GM23338 (cell line): ENCODE data around the gene EEF1G. TPM values are rescaled to one million over a fixed set of nuclear protein-coding genes. Genes with fewer than 3 reads are reported as not detected.

Experiments used
- ATAC-seq: fragments of 200-7000 bp; cut with Tn5 transposase; 3 replicates; pipeline ENCODE4 v1.9.1; 2020
- DNase-seq: peaks from one replicate; pipeline ENCODE4 v3.0.0-alpha.2; 2015; ENCODE audit warnings: low spot score
- H2AFZ ChIP-seq: fragments of 200-600 bp; sonication (generic); 2 replicates; pipeline ENCODE4 v1.8.0; 2016; ENCODE audit warnings: antibody characterized with exemption, mild to moderate bottlenecking, moderate library complexity
- H3F3A ChIP-seq: fragments of 200-600 bp; sonication (generic); replicated peaks from 2 replicates; pipeline ENCODE4 v1.8.0; 2017; ENCODE audit warnings: antibody characterized with exemption, mixed run types, low read depth
- H3K27ac ChIP-seq: fragments of 200-600 bp; sonication (generic); 2 replicates; pipeline ENCODE4 v1.6.1; 2016; ENCODE audit warnings: low read depth
- H3K27me3 ChIP-seq: fragments of 200-600 bp; sonication (generic); 2 replicates; pipeline ENCODE4 v1.8.0; 2016; ENCODE audit warnings: mild to moderate bottlenecking, mixed run types, moderate library complexity; ENCODE audit not compliant: insufficient read depth
- H3K36me3 ChIP-seq: fragments of 200-600 bp; sonication (generic); 2 replicates; pipeline ENCODE4 v1.8.0; 2016; ENCODE audit warnings: mild to moderate bottlenecking; ENCODE audit not compliant: insufficient read depth
- H3K4me1 ChIP-seq: fragments of 200-600 bp; sonication (generic); 2 replicates; pipeline ENCODE4 v1.8.0; 2016; ENCODE audit warnings: mild to moderate bottlenecking, moderate library complexity; ENCODE audit not compliant: insufficient read depth
- H3K4me2 ChIP-seq: fragments of 200-600 bp; sonication (generic); 2 replicates; pipeline ENCODE4 v1.7.1; 2017; ENCODE audit warnings: mixed run types
- H3K4me3 ChIP-seq: fragments of 200-600 bp; sonication (generic); 2 replicates; pipeline ENCODE4 v1.6.1; 2016; ENCODE audit warnings: mixed run types
- H3K79me2 ChIP-seq: fragments of 200-600 bp; sonication (generic); replicated peaks from 2 replicates; pipeline ENCODE4 v1.8.0; 2017; ENCODE audit warnings: mild to moderate bottlenecking; ENCODE audit not compliant: insufficient read depth
- H3K9me2 ChIP-seq: fragments of 200-600 bp; sonication (generic); 2 replicates; pipeline ENCODE4 v1.8.0; 2017; ENCODE audit not compliant: insufficient read depth
- H4K20me1 ChIP-seq: fragments of 200-600 bp; sonication (generic); replicated peaks from 2 replicates; pipeline ENCODE4 v1.8.0; 2017; ENCODE audit warnings: mild to moderate bottlenecking; ENCODE audit not compliant: insufficient read depth
- H3K27ac Mint-ChIP-seq: 2 replicates; pipeline ENCODE4 v1.8.0; 2020; ENCODE audit warnings: inconsistent platforms, mild to moderate bottlenecking, moderate library complexity, mixed read lengths
- H3K27me3 Mint-ChIP-seq: 3 replicates; pipeline ENCODE4 v1.8.0; 2022; ENCODE audit warnings: low read depth, mild to moderate bottlenecking, moderate library complexity, mixed read lengths, inconsistent platforms; ENCODE audit not compliant: insufficient read depth, poor library complexity
- H3K36me3 Mint-ChIP-seq: 3 replicates; pipeline ENCODE4 v1.8.0; 2021; ENCODE audit warnings: low read depth, mild to moderate bottlenecking, inconsistent platforms, moderate library complexity, mixed read lengths
- H3K4me1 Mint-ChIP-seq: 3 replicates; pipeline ENCODE4 v1.8.0; 2020; ENCODE audit warnings: mild to moderate bottlenecking, inconsistent platforms, mixed read lengths
- H3K4me3 Mint-ChIP-seq: 3 replicates; pipeline ENCODE4 v1.8.0; 2021; ENCODE audit warnings: moderate library complexity, mild to moderate bottlenecking, inconsistent platforms, mixed read lengths
- H3K9me3 Mint-ChIP-seq: 3 replicates; pipeline ENCODE4 v1.8.0; 2020; ENCODE audit warnings: moderate library complexity, mild to moderate bottlenecking, inconsistent platforms, mixed read lengths
- CREB1 ChIP-seq: fragments of 250-450 bp; sonication (Bioruptor Pico); IDR thresholded peaks from 2 replicates; pipeline ENCODE4 v1.5.0; 2020; ENCODE audit warnings: low read depth, mild to moderate bottlenecking, moderate library complexity
- ETS1 ChIP-seq: IDR thresholded peaks from 2 replicates; pipeline ENCODE4 v1.6.1; 2016; ENCODE audit warnings: antibody characterized with exemption
- EZH2phosphoT487 ChIP-seq: fragments of 200-600 bp; sonication (generic); IDR thresholded peaks from one replicate; pipeline ENCODE4 v1.8.1; 2018; ENCODE audit warnings: antibody characterized with exemption; ENCODE audit not compliant: unreplicated experiment
- JUNB ChIP-seq: IDR thresholded peaks from one replicate; pipeline ENCODE4 v1.6.1; 2016; ENCODE audit warnings: antibody characterized with exemption; ENCODE audit not compliant: unreplicated experiment
- NANOG ChIP-seq: IDR thresholded peaks from 2 replicates; pipeline ENCODE4 v1.6.1; 2016; ENCODE audit warnings: antibody characterized with exemption, borderline replicate concordance
- POLR2AphosphoS5 ChIP-seq: IDR thresholded peaks from 2 replicates; pipeline ENCODE4 v1.6.1; 2016; ENCODE audit warnings: antibody characterized with exemption, low read depth
- REST ChIP-seq: IDR thresholded peaks from one replicate; pipeline ENCODE4 v1.6.1; 2018; ENCODE audit warnings: antibody characterized with exemption; ENCODE audit not compliant: unreplicated experiment
- ZNF114 ChIP-seq: fragments of 250-450 bp; sonication (Bioruptor Pico); IDR thresholded peaks from 2 replicates; pipeline ENCODE4 v1.5.0; 2020; ENCODE audit warnings: mild to moderate bottlenecking, moderate library complexity
- polyA plus RNA-seq: library from polyadenylated mRNA; unstranded; fragments of >200 nt; fragmentation: Nextera tagmentation; extraction: Ambion mirVana; gene quantifications from 2 replicates; pipeline ENCODE4 v1.2.1, GENCODE V29; 2016
- total RNA-seq: library from RNA; depleted of rRNA; stranded (reverse); fragments of >200 nt; shearing (Covaris generic); gene quantifications from 2 replicates; pipeline ENCODE4 v1.2.3, GENCODE V29; 2014
- TF ChIP-seq, protein P1 (sequence below), 2 experiments: fragments of 200-600 bp in 1 of 2; sonication (generic) in 1 of 2; conservative IDR thresholded peaks; 2 replicates each; pipeline versions ENCODE4 v1.5.1 to v1.6.1; 2016 to 2017; ENCODE audit warnings: antibody characterized with exemption in 2 of 2, low read depth in 2 of 2, mild to moderate bottlenecking in 2 of 2, moderate library complexity in 1 of 2

EEF1G gene
- total and polyA plus RNA-seq, 2 experiments from 2014 or later = 696 to 1,316 TPM

- Histone ChIP-seq H3K4me1 (peaks cover 51% of the 10 kb centered on the region), H3K4me2 (peak overlapping the region; percentile 78; the same call in 1 of the 2 replicates)
- ATAC-seq = no peak
Observed at GRCh38 chr11:62554387-62555167, 19.1 kb downstream of the EEF1G start.

GRCh38 chr11:62553839-62554361 lies 19.8 kb downstream of the EEF1G start:
- Histone ChIP-seq H3F3A (peaks cover 48% of the 10 kb centered on the region), H3K4me2 (peak overlapping the region; percentile 78), H3K4me3 (peak overlapping the region; percentile 36; the same call in 1 of the 2 replicates), H3K9me2 (no peaks in the 10 kb centered on the region), H3K4me1 (peaks cover 45% of the 10 kb centered on the region), H3K79me2 (0 out of 2 replicates have a peak, but pooled peaks cover 5% of the 10 kb centered on the region), H3K27me3 (peaks cover 26% of the 10 kb centered on the region), H2AFZ (no peak overlapping the region), H3K36me3 (peaks cover 15% of the 10 kb centered on the region), H4K20me1 (peaks cover 24% of the 10 kb centered on the region), H3K27ac (peak overlapping the region; percentile 60; the same call in 1 of the 2 replicates)
- Mint-ChIP-seq H3K27ac (peak overlapping the region; percentile 84; the same call in 1 of the 2 replicates), H3K4me1 (peaks cover 54% of the 10 kb centered on the region), H3K9me3 (no peaks in the 10 kb centered on the region; the same call in 2 of the 3 replicates), H3K4me3 (peak overlapping the region; percentile 50; the same call in 2 of the 3 replicates), H3K27me3 (peaks cover 38% of the 10 kb centered on the region), H3K36me3 (peaks cover 34% of the 10 kb centered on the region)
- DNase-seq (no peak), ATAC-seq (no peak)
- TF ChIP-seq JUNB (no peak), CREB1 (CRISPR knock-in tag) (no peak), ZNF114 (CRISPR knock-in tag) (no peak), ETS1 (no peak)
- TF ChIP-seq, protein P1, sequence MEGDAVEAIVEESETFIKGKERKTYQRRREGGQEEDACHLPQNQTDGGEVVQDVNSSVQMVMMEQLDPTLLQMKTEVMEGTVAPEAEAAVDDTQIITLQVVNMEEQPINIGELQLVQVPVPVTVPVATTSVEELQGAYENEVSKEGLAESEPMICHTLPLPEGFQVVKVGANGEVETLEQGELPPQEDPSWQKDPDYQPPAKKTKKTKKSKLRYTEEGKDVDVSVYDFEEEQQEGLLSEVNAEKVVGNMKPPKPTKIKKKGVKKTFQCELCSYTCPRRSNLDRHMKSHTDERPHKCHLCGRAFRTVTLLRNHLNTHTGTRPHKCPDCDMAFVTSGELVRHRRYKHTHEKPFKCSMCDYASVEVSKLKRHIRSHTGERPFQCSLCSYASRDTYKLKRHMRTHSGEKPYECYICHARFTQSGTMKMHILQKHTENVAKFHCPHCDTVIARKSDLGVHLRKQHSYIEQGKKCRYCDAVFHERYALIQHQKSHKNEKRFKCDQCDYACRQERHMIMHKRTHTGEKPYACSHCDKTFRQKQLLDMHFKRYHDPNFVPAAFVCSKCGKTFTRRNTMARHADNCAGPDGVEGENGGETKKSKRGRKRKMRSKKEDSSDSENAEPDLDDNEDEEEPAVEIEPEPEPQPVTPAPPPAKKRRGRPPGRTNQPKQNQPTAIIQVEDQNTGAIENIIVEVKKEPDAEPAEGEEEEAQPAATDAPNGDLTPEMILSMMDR (conservative IDR thresholded peaks at IDR 0.05; ENCODE audit: low read depth in 2 of 2) = no peak

More at GRCh38 chr11:62554387-62555167, 19.1 kb downstream of the EEF1G start:
- peaks cover 22% of the 10 kb centered on the region for H3K36me3 ChIP-seq
- peaks cover 60% of the 10 kb centered on the region for H3K4me1 Mint-ChIP-seq
- no peaks in the 10 kb centered on the region; the same call in 1 of the 3 replicates for H3K9me3 Mint-ChIP-seq
- no peak overlapping the region for H3K4me3 Mint-ChIP-seq
- H3K27ac Mint-ChIP-seq = no peak overlapping the region
- TF ChIP-seq NANOG (no peak), EZH2phosphoT487 (no peak), CREB1 (CRISPR knock-in tag) (no peak), REST (no peak), POLR2AphosphoS5 (no peak), ZNF114 (CRISPR knock-in tag) (no peak)
- H3K4me3 ChIP-seq = no peak overlapping the region; the same call in 1 of the 2 replicates
- H3K27me3 Mint-ChIP-seq = peaks cover 33% of the 10 kb centered on the region
- H4K20me1 ChIP-seq = peaks cover 25% of the 10 kb centered on the region
- DNase-seq = peak; percentile 45
- H3K36me3 Mint-ChIP-seq = peaks cover 41% of the 10 kb centered on the region
- no peaks in the 10 kb centered on the region for H3K9me2 ChIP-seq
- H3K27me3 ChIP-seq = peaks cover 19% of the 10 kb centered on the region
- H3K27ac ChIP-seq = peak overlapping the region; percentile 41; the same call in 1 of the 2 replicates
- H3F3A ChIP-seq = peaks cover 55% of the 10 kb centered on the region
- no peak overlapping the region for H2AFZ ChIP-seq
- peaks cover 10% of the 10 kb centered on the region; the same call in 1 of the 2 replicates for H3K79me2 ChIP-seq
